DMS114 treated with DMSO at 0.1 percent for 48 hours (cell line): ENCODE data around the gene SLC6A9.

Experiments
- DNase-seq: peaks from one replicate; lab custom pipeline; 2025; ENCODE audit not compliant: unreplicated experiment; lab: John Stamatoyannopoulos, UW

Gene SLC6A9

GRCh38 chr1:44029911-44030604, 1.2 kb downstream of the SLC6A9 start:
- peak; percentile 80 for DNase-seq

DNA sequence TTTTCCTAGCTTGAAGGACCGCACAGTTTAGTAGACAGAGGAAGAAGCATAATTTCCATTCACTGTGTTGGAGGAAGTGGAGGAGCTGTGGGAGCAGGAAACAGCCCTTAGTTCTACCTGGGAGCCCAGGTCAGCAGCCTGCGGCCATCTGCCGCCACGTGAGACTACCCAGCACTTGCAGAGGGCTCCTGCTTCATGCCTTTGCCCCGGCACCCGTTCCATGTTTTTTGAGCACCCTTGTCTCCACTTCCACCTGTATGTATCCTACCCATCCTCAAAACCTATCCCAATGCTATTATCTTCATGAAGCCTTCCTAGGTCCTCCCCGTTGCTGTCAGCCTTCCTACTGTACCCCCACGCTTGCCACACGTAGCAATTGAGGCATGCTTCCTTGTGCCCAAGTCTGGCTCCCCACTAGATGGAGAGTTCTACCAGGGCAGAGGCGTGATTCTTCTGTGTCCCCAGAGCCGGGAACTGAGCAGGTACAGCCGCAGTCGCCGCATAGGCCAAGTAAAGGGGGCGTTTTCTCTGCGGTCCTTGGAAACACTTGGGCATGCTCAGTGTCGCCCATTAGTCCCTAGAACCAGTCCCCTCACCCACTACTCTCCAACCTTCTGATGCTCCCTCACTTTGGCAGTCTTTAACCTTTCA, 1.9 kb downstream of the SLC6A9 start:
- no peak for DNase-seq

DNA sequence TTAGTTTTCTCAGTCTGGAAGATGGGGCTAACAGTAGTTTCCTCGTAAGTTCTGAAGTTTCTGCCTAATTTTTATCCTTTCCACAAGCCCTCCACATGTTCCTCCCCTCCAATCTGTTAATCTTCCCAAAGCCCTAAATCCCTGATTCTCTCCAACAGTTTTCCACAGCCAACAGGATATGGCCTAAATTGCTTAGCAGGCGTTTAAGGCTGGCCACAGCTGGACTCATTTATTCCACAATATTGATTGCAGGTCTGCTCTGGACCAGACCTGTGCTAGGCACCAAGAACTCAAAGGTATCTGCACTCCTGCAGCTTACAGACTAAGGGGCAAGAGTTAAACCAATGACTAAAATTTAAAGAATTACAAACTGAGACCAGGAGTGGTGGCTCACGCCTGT, 3.9 kb downstream of the SLC6A9 start:
- no peak for DNase-seq

DNA sequence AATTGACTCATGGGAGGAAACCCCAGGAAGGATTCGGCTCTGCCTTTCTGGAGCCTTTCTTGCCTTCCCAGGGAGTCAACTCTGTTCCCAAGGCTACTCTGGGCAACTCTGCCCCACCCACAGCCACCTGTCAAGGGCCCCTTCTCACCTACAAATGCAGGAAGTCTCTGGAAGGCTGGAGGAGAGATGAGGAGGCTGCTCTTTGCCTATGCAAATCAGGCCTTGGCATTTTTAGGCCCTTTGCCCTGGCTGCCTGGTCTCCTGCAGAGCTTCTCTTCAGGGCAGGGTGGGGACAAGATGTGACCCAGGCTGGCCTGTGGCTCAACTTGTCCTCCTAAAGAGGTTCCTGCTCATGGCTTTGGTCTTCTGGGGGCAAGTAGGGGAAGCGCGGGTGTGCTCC, 5.4 kb downstream of the SLC6A9 start:
- DNase-seq: no peak

GRCh38 chr1:44024903-44025525, 6.2 kb downstream of the SLC6A9 start:
- DNase-seq: no peak

DNA sequence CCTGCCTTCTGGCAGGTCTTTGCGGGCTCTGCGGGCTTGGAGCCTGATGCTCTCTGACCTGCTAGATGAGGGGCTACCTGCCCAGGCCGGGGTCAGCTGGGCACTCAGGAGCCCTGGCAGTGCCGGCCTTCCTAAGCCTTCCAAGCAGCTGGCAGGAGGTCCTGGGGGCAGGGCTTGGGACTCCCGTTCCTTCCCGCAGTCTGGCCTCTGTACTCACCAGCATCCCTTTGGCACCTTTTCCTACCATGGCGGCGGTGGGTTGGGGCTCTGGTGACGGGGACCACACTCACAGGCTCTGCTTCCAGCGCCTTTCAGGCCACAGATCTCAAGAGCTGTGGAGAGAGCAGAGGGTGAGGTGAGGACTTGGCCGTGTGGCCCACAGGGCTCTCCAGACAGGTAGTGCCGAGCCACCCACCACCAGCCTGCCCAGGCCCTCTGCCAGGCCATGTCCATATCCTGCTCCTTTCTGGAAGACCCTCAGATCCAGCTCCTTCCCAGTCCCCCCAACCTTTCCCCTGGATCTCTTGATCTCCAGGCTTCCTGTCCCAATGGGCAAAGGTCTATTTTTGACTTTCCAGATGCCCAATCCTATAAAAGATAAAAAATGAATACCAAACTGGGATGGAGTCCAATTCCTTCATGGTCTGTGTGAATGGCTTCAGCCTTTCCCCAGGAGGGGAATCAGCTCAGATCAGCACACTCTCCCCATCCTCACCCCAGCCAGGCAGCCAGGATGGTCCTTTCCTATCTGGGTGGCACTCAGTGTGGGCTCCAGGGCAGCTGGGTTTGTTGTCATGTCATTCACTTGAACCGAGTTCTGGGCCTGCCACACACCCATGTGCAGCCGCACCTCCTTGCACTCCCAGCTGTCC, 7.0 kb downstream of the SLC6A9 start:
- DNase-seq: no peak

DNA sequence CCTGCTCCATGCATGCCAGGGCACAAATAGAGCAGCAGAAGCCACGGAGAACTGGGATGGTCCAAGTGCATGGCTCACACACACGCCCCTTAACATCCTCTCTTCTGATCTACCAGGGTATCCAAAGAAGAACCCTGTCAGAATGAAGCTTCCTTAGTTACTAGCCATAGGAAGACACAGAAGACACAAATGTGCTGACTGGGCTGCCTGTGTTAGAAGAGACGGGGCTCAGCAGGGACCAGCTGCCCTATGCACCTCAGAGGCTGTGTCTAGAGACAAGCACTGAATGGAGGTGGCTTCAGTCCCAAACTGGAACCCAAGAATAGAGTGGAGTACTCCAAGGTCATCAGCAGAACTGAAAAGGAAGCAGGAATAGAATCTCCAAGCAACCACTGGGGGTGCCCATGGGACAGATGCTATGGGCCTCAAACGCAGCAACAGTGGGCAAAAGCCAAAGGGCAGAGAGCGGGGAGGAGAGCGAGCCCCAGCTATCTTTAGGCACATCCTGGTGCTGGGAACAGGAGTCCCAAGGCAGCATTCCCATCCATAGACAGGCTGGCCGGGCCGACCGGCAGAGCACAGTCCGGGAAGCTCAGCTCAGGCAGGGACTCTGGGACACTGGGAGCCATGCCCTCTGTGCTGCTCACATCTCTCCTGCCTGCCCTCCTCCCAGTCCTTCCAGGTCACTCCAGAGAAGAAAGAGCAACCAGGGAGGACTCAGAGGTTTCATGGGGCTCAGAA, 9.5 kb downstream of the SLC6A9 start:
- no peak for DNase-seq

DNA sequence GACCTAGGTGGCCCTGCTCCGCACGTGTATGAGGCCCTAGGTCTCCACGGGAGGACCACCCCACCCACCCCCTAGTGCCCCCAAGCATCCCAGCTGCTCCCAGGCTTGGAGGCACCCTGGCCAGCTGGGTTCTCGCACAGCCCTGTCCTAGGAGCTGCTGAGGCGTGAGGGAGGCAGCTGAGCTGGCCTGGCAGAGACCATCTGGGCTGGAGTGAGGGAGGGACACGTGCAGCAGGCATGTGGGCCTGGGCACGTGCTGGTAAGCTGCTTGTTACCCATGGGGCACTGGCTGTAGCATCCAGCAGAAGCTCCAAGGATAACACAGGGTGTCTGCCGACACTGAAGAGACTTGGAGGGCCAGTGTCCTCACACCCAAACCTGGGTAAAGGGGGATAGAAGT, 10.1 kb downstream of the SLC6A9 start:
- no peak for DNase-seq

DNA sequence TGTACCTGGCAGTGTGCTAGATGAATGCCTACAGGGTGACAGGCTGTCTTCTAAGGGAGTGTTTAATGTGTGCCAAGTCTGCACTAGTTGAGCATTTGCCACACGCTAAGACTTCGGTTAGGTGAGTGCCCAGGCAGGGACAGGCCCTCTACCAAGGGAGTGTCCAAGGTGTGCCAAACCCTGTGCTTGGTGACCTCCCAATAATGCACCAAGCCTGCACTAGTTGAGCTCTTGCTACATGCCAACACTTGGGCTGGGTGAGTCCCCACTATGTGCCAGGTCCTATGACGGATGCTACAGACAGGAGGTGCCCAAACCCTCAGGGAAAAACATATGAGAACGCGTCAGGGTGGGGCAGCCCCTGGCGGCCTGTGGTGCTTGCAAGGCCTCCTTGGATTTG, 10.8 kb downstream of the SLC6A9 start:
- DNase-seq: no peak

DNA sequence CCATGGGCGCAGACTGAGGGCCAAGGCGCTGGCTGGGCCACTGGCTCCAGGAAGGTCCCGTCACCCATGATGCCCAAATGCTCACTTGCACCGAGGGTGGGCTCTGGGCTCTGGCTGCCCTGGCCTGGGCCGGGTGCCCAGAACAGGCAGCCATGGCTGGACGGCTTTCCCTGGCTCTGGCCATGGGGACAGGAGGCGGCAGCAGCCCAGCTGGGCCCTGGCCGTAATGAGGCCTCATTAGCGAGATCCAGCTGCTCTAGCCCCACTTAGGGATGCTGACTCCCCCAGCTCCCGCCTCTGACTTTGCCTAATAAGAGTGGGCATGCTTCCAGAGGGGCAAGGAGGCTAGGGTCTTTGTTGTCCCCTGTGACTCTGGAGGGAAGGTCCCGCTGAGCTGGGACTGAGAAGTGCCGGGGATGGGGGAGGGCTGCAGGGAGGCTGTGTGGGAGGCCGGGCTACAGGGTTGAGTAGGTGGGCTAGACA, 11.8 kb downstream of the SLC6A9 start:
- no peak for DNase-seq

- DNase-seq: no peak
Observed at GRCh38 chr1:44016890-44017400, 14.3 kb downstream of the SLC6A9 start.

GRCh38 chr1:44016041-44016889, 15.0 kb downstream of the SLC6A9 start:
- DNase-seq: no peak

GRCh38 chr1:44015206-44015605, 16.1 kb downstream of the SLC6A9 start:
- DNase-seq: no peak

DNA sequence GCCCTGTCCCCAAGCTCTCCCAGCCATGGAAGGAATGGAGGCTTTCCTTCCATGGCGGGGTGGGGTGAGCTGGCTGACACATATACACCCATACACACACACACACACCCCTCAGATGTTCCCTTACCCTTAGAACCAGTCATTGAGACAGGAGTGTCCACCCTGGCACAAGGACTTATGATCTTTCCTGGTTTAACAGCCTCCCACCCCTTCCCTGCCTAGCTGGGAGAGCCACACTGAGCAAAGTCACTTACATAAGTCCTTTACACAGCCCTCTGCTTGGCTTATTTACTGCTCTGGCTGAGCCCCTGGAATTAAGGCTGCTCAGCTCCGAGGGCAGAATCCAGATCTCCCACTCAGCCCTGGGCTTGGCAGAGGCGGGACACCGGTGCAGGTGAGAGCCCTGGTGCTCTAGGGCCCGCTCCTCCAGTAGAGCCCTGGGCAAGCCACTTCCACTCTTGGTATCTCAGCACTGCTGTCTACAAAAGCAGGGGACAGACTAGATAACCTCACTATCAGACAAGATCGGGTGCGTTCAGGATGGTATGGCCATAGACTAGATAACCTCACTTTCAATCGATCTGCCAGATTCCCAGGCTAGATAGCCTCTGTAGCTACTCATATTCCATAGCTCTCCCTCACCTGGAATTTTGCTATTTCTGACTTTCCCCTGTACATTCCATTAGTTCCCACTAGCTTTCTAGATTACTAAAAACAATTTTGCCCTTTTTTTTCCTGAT, 16.7 kb downstream of the SLC6A9 start:
- DNase-seq: no peak

DNA sequence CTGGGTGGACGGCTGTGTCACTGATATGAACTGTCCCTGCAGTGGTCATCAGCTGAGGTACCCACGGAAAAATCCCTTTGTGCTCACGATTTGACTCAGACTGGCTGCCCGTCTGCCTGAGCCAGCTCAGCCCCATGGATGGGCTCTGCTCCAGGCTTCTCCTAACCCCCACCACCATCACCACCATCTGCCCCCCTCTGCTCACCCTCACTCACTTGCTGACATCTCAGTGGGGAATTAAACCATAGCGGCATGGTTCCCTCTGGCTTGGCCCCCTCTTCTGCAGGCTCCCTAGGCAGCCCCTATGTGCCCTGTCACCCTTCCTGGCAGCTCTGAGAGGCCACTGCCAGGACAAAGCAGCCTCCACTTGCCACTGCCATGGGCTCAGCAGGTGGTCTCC, 17.3 kb downstream of the SLC6A9 start:
- DNase-seq: no peak

DNA sequence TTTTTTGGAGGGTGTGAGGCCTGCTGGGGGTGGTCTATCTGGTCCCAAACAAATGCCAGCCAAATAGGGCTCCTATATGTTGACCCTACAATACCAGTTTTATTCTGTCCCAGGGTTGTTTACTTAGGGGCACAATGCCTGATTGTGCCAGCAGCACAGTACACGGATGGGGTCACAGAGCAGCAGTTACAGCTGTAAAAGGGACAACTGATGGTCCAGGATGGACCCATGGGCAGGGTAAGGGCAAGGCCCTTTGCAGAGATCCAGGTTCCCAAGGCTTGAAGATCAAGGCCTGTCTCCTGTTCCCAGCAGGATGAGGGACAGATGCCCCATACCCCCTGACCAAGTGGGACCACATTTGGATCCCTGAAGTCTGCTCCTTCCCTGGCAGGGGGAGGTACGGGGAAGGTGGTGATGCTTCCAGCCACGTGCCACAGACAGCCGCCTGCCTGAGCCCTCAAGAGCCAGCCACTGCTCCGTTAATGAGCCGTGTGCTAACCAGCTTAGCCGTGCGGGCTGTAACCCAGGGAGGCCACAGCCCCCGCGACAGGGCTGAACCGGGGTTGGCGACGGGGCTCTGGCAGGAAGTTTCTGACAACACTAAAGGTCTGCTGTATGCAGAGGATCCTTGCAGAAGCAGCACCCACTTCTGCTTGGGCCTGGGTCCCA, 18.2 kb downstream of the SLC6A9 start:
- no peak for DNase-seq

DNA sequence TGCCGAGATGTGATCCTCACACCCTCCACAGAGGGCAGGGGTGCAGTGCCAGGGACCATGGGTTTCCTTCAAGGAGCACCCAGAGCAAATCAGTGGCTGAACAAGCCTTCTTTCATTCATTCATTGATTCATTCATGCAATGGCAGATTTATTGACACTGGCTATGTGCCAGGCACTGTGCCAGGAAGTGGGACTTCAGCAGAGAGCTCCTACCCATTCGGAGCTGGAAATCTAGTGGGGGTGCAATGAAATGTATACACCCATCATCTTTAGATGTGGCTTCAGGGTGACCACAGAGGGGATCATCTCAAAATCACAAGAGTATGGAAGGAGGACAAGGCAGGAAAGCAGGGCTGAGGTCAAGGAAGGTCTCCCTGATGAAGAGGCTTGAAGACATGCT, 18.9 kb downstream of the SLC6A9 start:
- DNase-seq: no peak

DNA sequence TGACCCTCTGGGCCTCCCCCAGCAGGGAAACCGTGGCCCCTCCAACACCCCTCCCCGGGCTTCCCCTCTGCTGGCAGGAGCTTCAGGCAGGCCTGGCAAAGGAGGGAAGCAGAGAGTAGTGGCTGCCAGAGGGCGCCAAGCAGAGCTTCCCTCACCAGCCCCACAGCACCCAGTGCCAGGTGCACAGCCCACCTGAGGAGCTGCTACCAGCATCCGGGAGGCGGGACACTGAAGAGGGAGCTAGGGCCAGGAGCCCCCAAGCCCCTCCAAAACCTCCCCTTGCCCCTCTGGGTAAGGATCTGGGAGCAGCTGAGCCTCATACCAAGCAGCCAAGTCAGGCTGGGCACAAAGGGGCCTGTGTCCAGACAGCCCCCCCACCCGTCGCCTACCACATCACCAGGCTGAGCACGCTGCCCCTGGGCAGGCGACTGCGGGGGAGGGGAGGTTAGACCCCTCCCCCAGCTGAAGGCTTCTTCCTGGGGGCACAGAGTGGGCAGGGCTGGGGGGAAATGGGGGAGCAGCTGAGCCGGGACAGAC, 20.3 kb downstream of the SLC6A9 start:
- DNase-seq: no peak
